Heart left ventricle (tissue), 16 donors: ENCODE results near the gene CRIM1. TPM values are rescaled to one million over a fixed set of nuclear protein-coding genes. Genes with fewer than 3 reads are reported as not detected.

ENCODE experiments used
- ATAC-seq, 4 donors: fragments of 200-7000 bp; cut with Tn5 transposase; one replicate each; pipeline ENCODE4 v1.9.1; 2020 to 2022; ENCODE audit warnings: moderate library complexity in 4 of 4, mild to moderate bottlenecking in 3 of 4, moderate number of reproducible peaks in 1 of 4
- DNase-seq, 5 donors: peaks; one replicate each; pipeline ENCODE4 v3.0.0-alpha.2; 2020
- H3K27ac ChIP-seq, 12 donors: fragments of 200-600 bp; sonication (generic) in 4 of 12; one replicate each; pipeline versions ENCODE4 v1.5.0 to v1.8.0; 2016 to 2022; ENCODE audit warnings: mild to moderate bottlenecking in 2 of 12
- H3K27me3 ChIP-seq, 9 donors: fragments of 200-600 bp; sonication (generic) in 2 of 9; one replicate each; pipeline versions ENCODE4 v1.5.1 to v1.8.0; 2016 to 2022; ENCODE audit warnings: mild to moderate bottlenecking in 3 of 9
- H3K36me3 ChIP-seq, 9 donors: fragments of 200-600 bp; sonication (generic) in 2 of 9; one replicate each; pipeline versions ENCODE4 v1.5.0 to v1.8.0; 2018 to 2022; ENCODE audit warnings: mild to moderate bottlenecking in 2 of 9
- H3K4me1 ChIP-seq, 12 donors: fragments of 200-600 bp; sonication (generic) in 4 of 12; one replicate each; pipeline versions ENCODE4 v1.5.0 to v1.8.0; 2016 to 2022; ENCODE audit warnings: mild to moderate bottlenecking in 3 of 12
- H3K4me3 ChIP-seq, 12 donors: fragments of 200-600 bp; sonication (generic) in 4 of 12; one replicate each; pipeline versions ENCODE4 v1.5.0 to v1.8.0; 2017 to 2022; ENCODE audit warnings: mild to moderate bottlenecking in 9 of 12, moderate library complexity in 4 of 12
- H3K9me3 ChIP-seq, 12 donors: fragments of 200-600 bp; sonication (generic) in 4 of 12; one replicate each; pipeline versions ENCODE4 v1.5.0 to v1.8.0; 2016 to 2022; ENCODE audit warnings: mild to moderate bottlenecking in 1 of 12
- CTCF ChIP-seq, 12 donors: fragments of 200-600 bp; sonication (generic) in 4 of 12; IDR thresholded peaks; one replicate each; pipeline versions ENCODE4 v1.5.0 to v1.8.0; 2018 to 2022; ENCODE audit warnings: antibody characterized with exemption in 12 of 12, mild to moderate bottlenecking in 5 of 12
- POLR2A ChIP-seq, 2 donors: fragments of 450-650 bp; IDR thresholded peaks; one replicate each; pipeline ENCODE4 v1.6.1; 2017; ENCODE audit warnings: antibody characterized with exemption in 2 of 2, mild to moderate bottlenecking in 2 of 2, moderate library complexity in 2 of 2
- WGBS, 4 donors: extraction: QIAGEN DNeasy Blood & Tissue Kit in 2 of 4; methylation state at CpG; one replicate each; pipeline versions ENCODE4 v1.1.5 to v1.1.7; 2013 to 2018; 5-methylcytosine and 5-hydroxymethylcytosine counted together
- intact Hi-C, 10 donors: fragments of 100-400 bp; cut with DNase I; formaldehyde crosslinking; loops; one replicate each; pipeline versions ENCODE4 v1.11.1 to v1.14.2; 2022
- polyA plus RNA-seq, 2 donors: library from polyadenylated mRNA; stranded (reverse); fragments of 200-250 nt; gene quantifications; one replicate each; pipeline ENCODE4 v1.2.3, GENCODE V29; 2013
- total RNA-seq, 9 donors: library from RNA; depleted of rRNA in 2 of 9; stranded (reverse); fragments of >200 nt in 2 of 9; fragmentation: NEBNext Ultra II Directional in 3 of 9; extraction: Animal tissue kit (Norgen Biotek cat#: 25700) in 3 of 9; gene quantifications; one replicate each; pipeline versions ENCODE4 v1.1.0 to v1.2.4, GENCODE V29; 2016 to 2023
- donor health status: ischemic (EF 13 %, LVEDD 7.1; RV severe dilation, severe dysfunction).
- donor health status: healthy with polysubstance abuse.
- donor health status: DM: no; HTN: yes; CAD: no.
- donor health status: DM: no; HTN: no; CAD: no.
- donor health status: ischemic (EF 25% LVEDD 6.9; RV normal size, moderate dysfunction).
- donor health status: ischemic (EF 25% LVEDD 5.7; RV mildly dilated, moderate dysfunction).
- donor health status: healthy.
- donor health status: DM: yes; HTN: yes; CAD: no.
- donor health status: ischemic (EF 35%, LVEDD 5.7; RV mildly dilated, moderate dysfunction).
- donor health status: nonischemic (EF 11% LVEDD 7.7; RV severe dilation, severe dysfunction).
- donor health status: DM: yes; HTN: yes; CAD: no.
- donor health status: PGD.
- donor health status: ischemic (EF 29% LVEDD 5.4; RV normal size, mild dysfunction).
- donor health status: nonischemic (EF 23%, LVEDD 6.1; RV moderate dilation, normal function).

The CRIM1 gene
- total and polyA plus RNA-seq, 11 donors = 14.7 to 120 (median 81.8) TPM

- ATAC-seq (no peak), DNase-seq (no peak)
- intact Hi-C loops = loop anchor here in 1 of 10 donors (10.0 kb wide), 1 partner anchor 144 kb away; no protein-coding TSS in a partner anchor
- TF ChIP-seq POLR2A (IDR thresholded peaks at IDR 0.05) (no peak), CTCF (IDR thresholded peaks at IDR 0.05) (no peak)
- Histone ChIP-seq H3K27me3 (no peaks in the 10 kb centered on the region), H3K27ac (no peak overlapping the region), H3K4me3 (no peak overlapping the region), H3K36me3 (peaks cover 2 to 96% (median 82%) of the 10 kb centered on the region in 9 donors), H3K4me1 (peaks cover 0 to 6% (median 0%) of the 10 kb centered on the region in 12 donors), H3K9me3 (no peaks in the 10 kb centered on the region)
- 84 to 98% (median 88%) methylated on average over 4 of the region's 4 CpGs for WGBS, 4 donors
Observed at GRCh38 chr2:36520431-36520830, 164.9 kb downstream of the CRIM1 start.

GRCh38 chr2:36523153-36523552 is 167.6 kb downstream of the CRIM1 start:
- WGBS, 4 donors = 71 to 83% (median 77%) methylated on average over 4 of the region's 4 CpGs
- intact Hi-C loops = loop anchor here in 1 of 10 donors (10.0 kb wide), 1 partner anchor 142 kb away; no protein-coding TSS in a partner anchor

GRCh38 chr2:36525245-36525644 is 169.7 kb downstream of the CRIM1 start:
- ATAC-seq (peak; percentile 81 to 90 (median 88)), DNase-seq (peak in 2 of 5 donors; percentile 37 to 45)
- Histone ChIP-seq H3K36me3 (peaks cover 0 to 61% (median 39%) of the 10 kb centered on the region in 9 donors), H3K4me1 (peaks cover 0 to 39% (median 8%) of the 10 kb centered on the region in 12 donors), H3K27ac (peak overlapping the region in 1 of 12 donors; percentile 27), H3K9me3 (no peaks in the 10 kb centered on the region), H3K27me3 (no peaks in the 10 kb centered on the region), H3K4me3 (no peak overlapping the region)
- TF ChIP-seq CTCF (IDR thresholded peaks at IDR 0.05) (no peak), POLR2A (IDR thresholded peaks at IDR 0.05) (no peak)
- 50 to 68% (median 60%) methylated on average over 5 of the region's 5 CpGs for WGBS, 4 donors
- intact Hi-C loops = loop anchor here in 1 of 10 donors (10.0 kb wide), 1 partner anchor 140 kb away; no protein-coding TSS in a partner anchor

More at GRCh38 chr2:36523153-36523552, 167.6 kb downstream of the CRIM1 start:
- Histone ChIP-seq H3K4me3 (no peak overlapping the region), H3K9me3 (no peaks in the 10 kb centered on the region), H3K36me3 (peaks cover 2 to 80% (median 60%) of the 10 kb centered on the region in 9 donors), H3K4me1 (peaks cover 0 to 18% (median 0%) of the 10 kb centered on the region in 12 donors), H3K27ac (no peak overlapping the region), H3K27me3 (no peaks in the 10 kb centered on the region)
- ATAC-seq (no peak), DNase-seq (no peak)
- TF ChIP-seq POLR2A (IDR thresholded peaks at IDR 0.05) (no peak), CTCF (IDR thresholded peaks at IDR 0.05) (no peak)

GRCh38 chr2:36526226-36526625 is 170.6 kb downstream of the CRIM1 start:
- WGBS, 4 donors = 42 to 58% (median 56%) methylated on average over 2 of the region's 2 CpGs
- Histone ChIP-seq H3K4me3 (no peak overlapping the region), H3K27ac (no peak overlapping the region), H3K36me3 (peaks cover 0 to 53% (median 34%) of the 10 kb centered on the region in 9 donors), H3K4me1 (peaks cover 0 to 49% (median 18%) of the 10 kb centered on the region in 12 donors), H3K9me3 (no peaks in the 10 kb centered on the region), H3K27me3 (no peaks in the 10 kb centered on the region)
- DNase-seq = no peak
- no peak for ATAC-seq
- TF ChIP-seq CTCF (IDR thresholded peaks at IDR 0.05) = no peak
- no peak for TF ChIP-seq POLR2A (IDR thresholded peaks at IDR 0.05)
- intact Hi-C loops = loop anchor here in 1 of 10 donors (10.0 kb wide), 1 partner anchor 139 kb away; no protein-coding TSS in a partner anchor
